DOHH2 (cell line): ENCODE measurements around the gene FREM1.

ENCODE experiments used
- H3F3A ChIP-seq: fragments of 200-600 bp; sonication (generic), shearing (Covaris generic); 2 replicates; pipeline ENCODE4 v1.6.0; 2016; ENCODE audit warnings: antibody characterized with exemption, mild to moderate bottlenecking; ENCODE audit not compliant: control insufficient read depth, insufficient read depth
- H3K27ac ChIP-seq: fragments of 200-600 bp; sonication (generic); 2 replicates; pipeline ENCODE4 v1.5.1; 2014; ENCODE audit warnings: low read depth, mild to moderate bottlenecking, low read length, moderate library complexity
- H3K27me3 ChIP-seq: fragments of 200-600 bp; sonication (generic); 2 replicates; pipeline ENCODE4 v1.6.1; 2014; ENCODE audit warnings: mild to moderate bottlenecking, low read length, mixed read lengths; ENCODE audit not compliant: control insufficient read depth
- H3K36me3 ChIP-seq: fragments of 200-600 bp; sonication (generic); 2 replicates; pipeline ENCODE4 v1.6.1; 2014; ENCODE audit warnings: mild to moderate bottlenecking, low read length, moderate library complexity, mixed read lengths; ENCODE audit not compliant: control insufficient read depth
- H3K4me1 ChIP-seq: fragments of 200-600 bp; sonication (generic); 2 replicates; pipeline ENCODE4 v1.6.1; 2014; ENCODE audit warnings: mild to moderate bottlenecking, low read length, mixed read lengths; ENCODE audit not compliant: control insufficient read depth
- H3K4me2 ChIP-seq: fragments of 200-600 bp; sonication (generic); 2 replicates; pipeline ENCODE4 v1.6.0; 2014; ENCODE audit warnings: mild to moderate bottlenecking, low read length, moderate library complexity
- H3K4me3 ChIP-seq: fragments of 200-600 bp; sonication (generic); 2 replicates; pipeline ENCODE4 v1.5.1; 2014; ENCODE audit warnings: mild to moderate bottlenecking, low read length, mixed read lengths
- H3K79me2 ChIP-seq: fragments of 200-600 bp; sonication (generic); 2 replicates; pipeline ENCODE4 v1.6.1; 2014; ENCODE audit warnings: mild to moderate bottlenecking, low read length, mixed read lengths; ENCODE audit not compliant: control insufficient read depth
- H3K9me2 ChIP-seq: fragments of 200-600 bp; sonication (generic); replicated peaks from 2 replicates; pipeline ENCODE4 v1.6.1; 2014; ENCODE audit warnings: mild to moderate bottlenecking, low read length, mixed read lengths; ENCODE audit not compliant: control insufficient read depth
- H3K9me3 ChIP-seq: fragments of 200-600 bp; sonication (generic); 2 replicates; pipeline ENCODE4 v1.6.1; 2014; ENCODE audit warnings: antibody characterized with exemption, low read length, mixed read lengths; ENCODE audit not compliant: control insufficient read depth, insufficient read depth
- H4K20me1 ChIP-seq: fragments of 200-600 bp; sonication (generic); 2 replicates; pipeline ENCODE4 v1.6.0; 2014; ENCODE audit warnings: low read depth, mild to moderate bottlenecking, antibody characterized with exemption, low read length, moderate library complexity; ENCODE audit not compliant: control insufficient read depth, insufficient read depth
- CTCF ChIP-seq: fragments of 200-600 bp; sonication (generic); IDR thresholded peaks from one replicate; pipeline ENCODE4 v1.5.1; 2014; ENCODE audit warnings: antibody characterized with exemption, mild to moderate bottlenecking, low read depth, low read length; ENCODE audit not compliant: poor library complexity, severe bottlenecking
- EZH2phosphoT487 ChIP-seq: fragments of 200-600 bp; sonication (generic); IDR thresholded peaks from 2 replicates; pipeline ENCODE4 v1.6.1; 2017; ENCODE audit warnings: borderline replicate concordance, mild to moderate bottlenecking, antibody characterized with exemption, low read length, moderate library complexity, mixed read lengths

The FREM1 gene

GRCh38 chr9:14913366-14913765 lies 3.1 kb upstream of the FREM1 start:
- Histone ChIP-seq H3K36me3 (no peaks in the 10 kb centered on the region), H3F3A (no peaks in the 10 kb centered on the region), H3K27ac (no peak overlapping the region), H3K79me2 (no peaks in the 10 kb centered on the region), H3K27me3 (no peaks in the 10 kb centered on the region), H3K4me2 (no peak overlapping the region), H3K9me2 (no peaks in the 10 kb centered on the region), H4K20me1 (no peaks in the 10 kb centered on the region), H3K4me1 (no peaks in the 10 kb centered on the region), H3K4me3 (no peak overlapping the region), H3K9me3 (no peaks in the 10 kb centered on the region)
- TF ChIP-seq EZH2phosphoT487 (no peak), CTCF (no peak)

- Histone ChIP-seq H3K4me2 (no peak overlapping the region), H4K20me1 (no peaks in the 10 kb centered on the region), H3K4me3 (no peak overlapping the region), H3K36me3 (no peaks in the 10 kb centered on the region), H3K79me2 (no peaks in the 10 kb centered on the region), H3K27ac (no peak overlapping the region), H3K4me1 (no peaks in the 10 kb centered on the region), H3K9me3 (no peaks in the 10 kb centered on the region), H3F3A (no peaks in the 10 kb centered on the region), H3K9me2 (no peaks in the 10 kb centered on the region), H3K27me3 (no peaks in the 10 kb centered on the region)
- TF ChIP-seq EZH2phosphoT487 = no peak
- TF ChIP-seq CTCF = no peak
Observed at GRCh38 chr9:14912859-14913258, 2.6 kb upstream of the FREM1 start.

GRCh38 chr9:14911046-14911445 lies 818 bp upstream of the FREM1 start:
- H3K9me3 ChIP-seq = no peaks in the 10 kb centered on the region
- no peaks in the 10 kb centered on the region for H3K36me3 ChIP-seq
- no peaks in the 10 kb centered on the region for H3K9me2 ChIP-seq
- no peak overlapping the region for H3K4me2 ChIP-seq
- H3F3A ChIP-seq = no peaks in the 10 kb centered on the region
- no peak for TF ChIP-seq CTCF
- TF ChIP-seq EZH2phosphoT487 = no peak
- H3K27me3 ChIP-seq = no peaks in the 10 kb centered on the region
- H4K20me1 ChIP-seq = no peaks in the 10 kb centered on the region
- H3K4me1 ChIP-seq = no peaks in the 10 kb centered on the region
- H3K27ac ChIP-seq = no peak overlapping the region
- no peaks in the 10 kb centered on the region for H3K79me2 ChIP-seq
- H3K4me3 ChIP-seq = no peak overlapping the region

- H3K27me3 ChIP-seq = no peaks in the 10 kb centered on the region
- H3K4me2 ChIP-seq = no peak overlapping the region
- no peaks in the 10 kb centered on the region for H3K9me3 ChIP-seq
- no peaks in the 10 kb centered on the region for H4K20me1 ChIP-seq
- H3K4me3 ChIP-seq = no peak overlapping the region
- no peaks in the 10 kb centered on the region for H3K4me1 ChIP-seq
- no peaks in the 10 kb centered on the region for H3K9me2 ChIP-seq
- no peaks in the 10 kb centered on the region for H3K36me3 ChIP-seq
- no peaks in the 10 kb centered on the region for H3F3A ChIP-seq
- H3K79me2 ChIP-seq = no peaks in the 10 kb centered on the region
- no peak overlapping the region for H3K27ac ChIP-seq
- TF ChIP-seq CTCF (no peak), EZH2phosphoT487 (no peak)
Observed at GRCh38 chr9:14909601-14909960, 647 bp downstream of the FREM1 start.
